Stimulated activated CD4-positive, alpha-beta T cell treated with anti-CD3 and anti-CD28 coated beads, TNF-alpha, amount 100 ng/mL, for 48 hours (primary cell): Measurements from ENCODE around the gene NLRC5.
A peak's percentile ranks its signal among the peaks of the same experiment; 100 is the strongest.
"Not testable (repeated sequence)": the region's sequence is repeated elsewhere in the genome, so short reads cannot be mapped to it uniquely, and the experiment has no call there.

ENCODE experiments used
- DNase-seq, 3 donors: peaks; one replicate each; pipeline ENCODE4 v3.0.0-alpha.2; 2020; ENCODE audit warnings: low read depth in 3 of 3

The NLRC5 gene

DNA sequence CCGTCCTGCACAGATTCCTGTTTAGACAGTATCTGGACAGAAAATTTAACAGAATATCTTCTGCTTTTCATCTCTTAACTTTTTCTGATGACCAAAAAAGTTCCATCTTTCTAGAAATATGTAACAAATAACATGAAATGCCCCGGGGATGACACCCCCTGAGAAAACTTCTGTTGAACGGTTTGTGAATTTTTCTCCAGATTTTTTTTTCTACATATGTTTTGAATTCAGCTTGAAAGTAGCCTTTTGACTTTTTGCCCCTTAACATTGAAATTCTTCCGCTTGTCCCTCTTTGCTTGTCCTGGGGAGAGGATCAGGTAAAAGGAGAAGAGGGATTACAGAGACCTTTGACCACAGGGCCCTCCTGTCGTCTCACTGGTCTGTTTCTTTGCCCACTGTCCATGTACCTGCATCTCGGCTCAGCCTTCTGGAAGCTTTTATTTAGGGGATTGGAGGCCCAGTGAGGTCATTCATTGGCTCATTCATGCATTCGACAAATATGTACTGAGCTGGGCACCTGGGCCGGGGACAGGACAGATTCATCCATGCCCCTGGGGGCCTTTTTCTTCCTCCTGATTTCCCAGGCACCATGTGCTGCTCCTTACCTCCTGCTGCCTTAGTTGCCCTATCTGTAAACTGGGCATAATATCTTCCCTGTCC lies 83.4 kb downstream of the NLRC5 start:
- DNase-seq = no peak

GRCh38 chr16:57077714-57078113 lies 88.4 kb downstream of the NLRC5 start:
- no peak for DNase-seq

GRCh38 chr16:57081744-57082143 lies 92.4 kb downstream of the NLRC5 start:
- DNase-seq = no peak

- DNase-seq = no peak
Measured at GRCh38 chr16:57082664-57083063, 93.3 kb downstream of the NLRC5 start.

GRCh38 chr16:57083485-57084126 lies 94.2 kb downstream of the NLRC5 start:
- no peak for DNase-seq

DNA sequence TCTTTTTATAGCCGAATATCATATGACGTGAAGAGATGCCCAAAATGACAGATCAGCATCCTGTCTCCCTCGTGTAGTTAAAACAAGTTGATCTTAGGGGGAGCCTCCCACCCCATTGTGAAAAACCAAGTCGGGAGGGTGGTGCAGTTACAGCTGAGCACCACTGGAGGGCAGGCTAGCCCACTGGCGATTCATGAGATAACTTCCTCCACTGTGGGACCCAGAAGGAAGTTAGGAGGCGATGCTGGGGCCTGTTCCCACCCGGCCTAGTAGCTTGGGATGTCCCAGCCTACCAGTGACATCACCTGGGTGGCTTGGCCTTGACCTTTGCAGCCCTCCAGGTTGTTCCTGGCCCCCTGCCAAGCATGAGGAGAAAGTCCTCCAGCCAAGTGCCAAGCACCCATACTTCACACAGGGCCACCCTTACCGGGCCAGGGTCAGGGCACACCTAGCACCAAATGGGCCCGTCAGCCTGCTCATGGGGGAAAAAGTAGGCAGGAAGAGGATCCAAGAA lies 95.0 kb downstream of the NLRC5 start:
- DNase-seq = peak; percentile 38 to 62 (median 45)

- no peak for DNase-seq
Measured at GRCh38 chr16:57084996-57085395, 95.6 kb downstream of the NLRC5 start.

DNA sequence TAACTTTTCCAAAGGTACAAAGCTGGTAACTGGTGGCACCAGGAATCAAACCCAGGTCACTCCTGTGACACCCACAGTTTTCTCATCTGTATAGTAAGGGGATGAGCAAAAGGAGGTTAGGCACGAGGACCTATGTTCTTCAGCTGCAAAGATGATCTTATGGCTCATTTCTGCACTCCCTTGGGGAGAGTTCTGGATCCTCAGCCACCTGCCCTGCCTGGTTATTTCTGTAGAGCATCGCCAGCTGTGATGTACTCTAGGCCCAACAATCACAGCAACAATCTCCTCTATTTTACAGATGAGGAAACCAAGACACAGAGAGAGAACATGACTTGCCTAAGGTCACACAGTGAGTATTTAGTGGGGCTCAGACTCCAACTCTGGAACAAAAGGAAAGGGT lies 97.6 kb downstream of the NLRC5 start:
- no peak for DNase-seq

- no peak for DNase-seq
Measured at GRCh38 chr16:57089406-57089805, 100.0 kb downstream of the NLRC5 start.

DNA sequence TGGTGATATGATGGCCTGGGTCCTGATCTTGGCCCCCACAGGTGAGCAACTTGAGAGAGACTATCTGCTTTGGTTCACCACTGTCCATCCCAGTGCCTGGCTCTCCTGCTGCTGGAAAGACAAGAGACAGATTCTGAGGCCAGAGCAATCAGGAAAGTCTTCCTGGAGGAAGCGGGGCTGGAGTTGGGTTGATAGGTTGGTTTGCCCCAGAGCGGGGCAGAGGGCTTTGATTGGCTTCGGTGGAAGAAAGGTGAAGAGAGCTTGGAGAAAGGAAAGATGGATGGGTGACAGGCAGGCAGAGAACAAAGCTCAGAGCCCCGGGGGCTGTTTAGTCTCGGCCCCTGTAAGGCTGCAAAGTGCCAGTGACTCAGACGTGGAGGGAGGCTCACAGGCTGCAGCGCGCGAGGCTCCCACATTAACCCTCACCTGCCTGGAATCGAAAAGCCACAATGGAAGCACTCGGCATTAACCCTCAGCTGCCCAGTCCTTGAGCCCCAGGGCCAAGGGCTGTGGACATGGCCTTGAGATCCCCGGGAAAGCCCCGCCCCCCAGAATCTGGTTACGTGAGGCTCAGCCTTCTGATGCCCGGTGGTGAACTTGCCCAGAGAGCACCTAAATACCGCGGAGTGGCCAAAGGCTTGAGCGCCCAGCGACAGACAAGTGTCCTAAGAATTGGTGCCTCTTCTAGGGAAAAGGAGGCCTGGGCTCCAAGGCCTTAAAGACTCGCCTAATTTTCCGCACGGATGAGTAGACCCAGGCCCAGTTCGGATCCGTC lies 102.0 kb downstream of the NLRC5 start:
- no peak for DNase-seq

DNA sequence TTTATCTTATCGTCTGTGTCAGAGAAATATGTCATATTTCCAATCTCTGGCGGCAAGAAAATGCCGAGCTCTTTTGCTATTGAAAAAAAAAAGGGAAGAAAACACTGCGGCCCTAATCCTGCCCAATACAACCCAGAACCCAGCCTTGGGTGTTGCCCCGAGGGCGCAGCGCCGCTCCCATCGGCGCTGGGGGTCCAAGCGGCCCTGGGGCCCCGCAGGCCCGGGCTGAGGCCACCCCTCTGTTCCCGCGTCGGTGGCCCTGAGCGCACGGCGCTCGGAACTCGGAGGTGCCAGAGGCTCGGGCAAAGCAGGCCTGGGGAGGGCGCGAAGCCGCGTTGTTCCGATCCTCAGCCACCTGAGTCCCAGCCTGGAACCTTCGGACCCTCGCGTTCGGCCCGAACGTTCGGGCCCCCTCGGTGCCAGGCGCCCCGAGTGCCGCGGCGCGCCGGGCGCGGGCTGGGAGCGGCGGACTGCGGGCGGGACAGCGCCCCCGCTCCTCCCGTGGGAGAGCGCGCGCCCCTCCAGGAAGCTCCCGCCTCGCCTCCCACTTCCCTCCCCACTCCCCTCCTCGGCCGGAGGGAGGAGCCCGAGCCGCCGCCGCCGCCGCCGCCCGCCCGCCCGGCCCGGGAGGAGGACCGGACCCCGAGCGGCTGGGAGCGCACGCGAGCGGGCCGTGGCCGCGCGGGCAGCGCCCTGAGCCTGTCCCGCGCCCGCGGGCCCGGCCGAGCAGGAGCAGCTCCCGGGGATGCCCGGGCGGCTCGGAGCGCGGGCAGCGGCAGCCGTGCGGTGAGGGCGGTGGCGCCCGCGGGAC lies 102.8 kb downstream of the NLRC5 start, which contains the start of gene CPNE2:
Gene CPNE2 (plus strand): TSS at position 609 of the 811 bp plus-strand sequence. CDS start 18,160 bp downstream, outside the sequence.
- peak in 1 of 3 donors; percentile 22 for DNase-seq

- peak in 2 of 3 donors; percentile 20 to 40 for DNase-seq
Measured at GRCh38 chr16:57092786-57093411, 103.5 kb downstream of the NLRC5 start.

GRCh38 chr16:57093666-57094564 lies 104.6 kb downstream of the NLRC5 start:
- no peak for DNase-seq

- no peak for DNase-seq
Measured at GRCh38 chr16:57094911-57095310, 105.6 kb downstream of the NLRC5 start.

GRCh38 chr16:57096192-57096591 lies 106.8 kb downstream of the NLRC5 start:
- DNase-seq = no peak

DNA sequence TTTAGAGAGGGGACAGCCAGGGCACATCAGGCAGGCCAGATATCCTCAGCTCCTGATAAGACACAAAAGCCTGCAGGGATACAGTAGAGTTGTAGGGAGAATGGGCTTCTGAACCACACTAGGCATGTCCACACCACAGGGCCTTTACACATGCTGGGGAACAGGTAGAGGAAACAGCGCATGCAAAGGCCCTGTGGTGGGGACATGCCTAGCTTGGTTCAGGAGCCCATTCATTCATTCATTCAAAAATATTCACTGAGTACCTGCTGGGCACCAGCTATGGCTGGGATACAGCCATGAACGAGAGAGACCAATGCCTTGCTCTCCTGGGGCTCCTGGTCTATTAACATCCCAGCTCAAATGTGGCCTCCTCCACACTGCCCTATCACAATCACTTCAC lies 107.4 kb downstream of the NLRC5 start:
- no peak for DNase-seq

GRCh38 chr16:57098188-57098841 lies 109.0 kb downstream of the NLRC5 start:
- no peak for DNase-seq

DNA sequence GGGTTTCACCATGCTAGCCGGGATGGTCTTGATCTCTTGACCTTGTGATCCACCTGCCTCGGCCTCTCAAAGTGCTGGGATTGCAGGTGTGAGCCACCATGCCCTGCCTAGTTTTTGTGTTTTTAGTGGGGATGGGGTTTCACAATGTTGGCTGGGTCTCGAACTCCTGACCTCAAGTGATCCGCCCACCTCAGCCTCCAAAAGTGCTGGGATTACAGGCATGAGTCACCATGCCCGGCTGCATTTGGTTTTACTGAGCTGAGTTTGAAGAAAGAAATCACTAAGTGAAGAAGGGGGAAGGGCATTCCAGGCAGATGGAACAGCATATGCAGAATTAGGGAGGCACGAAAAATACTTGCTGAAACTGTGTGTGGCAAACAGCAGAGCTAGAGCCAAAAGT lies 110.6 kb downstream of the NLRC5 start:
- DNase-seq = not testable (repeated sequence)

DNA sequence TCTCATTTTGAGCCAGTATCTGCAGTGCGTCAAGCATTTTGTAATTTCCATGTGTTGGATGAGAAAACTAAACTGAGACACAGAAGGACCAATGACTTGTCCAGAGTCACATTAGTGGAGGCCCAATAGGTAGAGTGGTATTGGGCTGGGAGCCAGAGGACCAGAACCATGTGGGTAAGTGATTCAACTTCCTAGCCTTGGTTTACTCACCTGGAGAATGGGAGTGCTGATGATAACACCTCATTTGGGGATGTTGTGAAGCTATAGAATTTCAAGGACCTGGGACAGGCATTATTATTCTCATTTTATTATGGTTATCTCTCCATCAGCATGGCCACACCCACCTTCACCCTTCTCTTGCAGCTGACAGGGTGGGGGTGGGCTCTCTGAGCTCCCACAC lies 111.1 kb downstream of the NLRC5 start:
- DNase-seq = no peak
